ENCODE results near the gene CSTPP1. TPM values are rescaled to one million over a fixed set of nuclear protein-coding genes. Genes with fewer than 3 reads are reported as not detected.
A peak's percentile ranks its signal among the peaks of the same experiment; 100 is the strongest.

The CSTPP1 gene
- total RNA-seq, 1 donor from 2014 or later = 29.6 TPM

DNA sequence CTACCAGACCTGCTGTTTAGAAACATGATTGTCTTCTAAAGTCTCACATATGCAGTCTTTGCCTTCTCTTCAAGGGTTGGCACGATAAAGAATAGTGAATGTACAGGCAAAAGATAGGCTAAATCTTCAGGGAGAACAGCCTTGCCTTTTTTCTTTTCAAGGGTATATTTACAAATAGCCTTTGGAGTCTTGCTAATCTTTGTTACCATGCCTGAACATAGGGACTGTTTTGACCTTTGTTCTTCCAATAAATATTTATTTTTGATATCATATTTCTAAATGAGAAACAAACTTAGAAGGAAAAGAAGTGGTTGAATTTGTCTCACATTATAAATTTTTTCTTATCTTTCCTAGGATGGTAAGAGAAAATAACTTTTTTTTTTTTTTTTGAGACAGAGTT is 12.7 kb downstream of the CSTPP1 start:
- Histone ChIP-seq H3K4me2 (ENCODE audit: low read length) (no peak overlapping the region), H4K20me1 (ENCODE audit: insufficient read depth, low read length) (peaks cover 4% of the 10 kb centered on the region), H3K4me3 (ENCODE audit: insufficient read depth, low read depth, low read length) (no peak overlapping the region), H2AFZ (ENCODE audit: low read depth, low read length) (no peak overlapping the region), H3K36me3 (ENCODE audit: insufficient read depth, low read length) (no peaks in the 10 kb centered on the region), H3K9ac (ENCODE audit: low read length) (no peak overlapping the region), H3K27me3 (ENCODE audit: insufficient read depth, low read length) (no peaks in the 10 kb centered on the region), H3K4me1 (ENCODE audit: insufficient read depth, low read length) (peaks cover 24% of the 10 kb centered on the region), H3K79me2 (ENCODE audit: insufficient read depth, low read length) (no peaks in the 10 kb centered on the region), H3K9me3 (ENCODE audit: insufficient read depth, low read depth, low read length) (no peaks in the 10 kb centered on the region), H3K27ac (ENCODE audit: low read depth, low read length) (no peak overlapping the region)
- H3K27ac Mint-ChIP-seq (ENCODE audit: unreplicated experiment) = no peak overlapping the region
- H3K27me3 Mint-ChIP-seq (ENCODE audit: low read depth, unreplicated experiment) = no peaks in the 10 kb centered on the region
- H3K9me3 Mint-ChIP-seq (ENCODE audit: unreplicated experiment) = no peaks in the 10 kb centered on the region
- H3K36me3 Mint-ChIP-seq (ENCODE audit: low read depth, unreplicated experiment) = peaks cover 4% of the 10 kb centered on the region
- peaks cover 42% of the 10 kb centered on the region for H3K4me1 Mint-ChIP-seq (ENCODE audit: low read depth, unreplicated experiment)
- DNase-seq (ENCODE audit: low read depth) (no peak), FAIRE-seq (no peak)
- TF ChIP-seq, protein P1, sequence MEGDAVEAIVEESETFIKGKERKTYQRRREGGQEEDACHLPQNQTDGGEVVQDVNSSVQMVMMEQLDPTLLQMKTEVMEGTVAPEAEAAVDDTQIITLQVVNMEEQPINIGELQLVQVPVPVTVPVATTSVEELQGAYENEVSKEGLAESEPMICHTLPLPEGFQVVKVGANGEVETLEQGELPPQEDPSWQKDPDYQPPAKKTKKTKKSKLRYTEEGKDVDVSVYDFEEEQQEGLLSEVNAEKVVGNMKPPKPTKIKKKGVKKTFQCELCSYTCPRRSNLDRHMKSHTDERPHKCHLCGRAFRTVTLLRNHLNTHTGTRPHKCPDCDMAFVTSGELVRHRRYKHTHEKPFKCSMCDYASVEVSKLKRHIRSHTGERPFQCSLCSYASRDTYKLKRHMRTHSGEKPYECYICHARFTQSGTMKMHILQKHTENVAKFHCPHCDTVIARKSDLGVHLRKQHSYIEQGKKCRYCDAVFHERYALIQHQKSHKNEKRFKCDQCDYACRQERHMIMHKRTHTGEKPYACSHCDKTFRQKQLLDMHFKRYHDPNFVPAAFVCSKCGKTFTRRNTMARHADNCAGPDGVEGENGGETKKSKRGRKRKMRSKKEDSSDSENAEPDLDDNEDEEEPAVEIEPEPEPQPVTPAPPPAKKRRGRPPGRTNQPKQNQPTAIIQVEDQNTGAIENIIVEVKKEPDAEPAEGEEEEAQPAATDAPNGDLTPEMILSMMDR (IDR thresholded peaks at IDR 0.05; ENCODE audit: insufficient read depth, low read depth, low read length) = no peak
- no peak for TF ChIP-seq EZH2 (IDR thresholded peaks at IDR 0.05; ENCODE audit: insufficient read depth, low read length)
- no peak overlapping the region for H3K4me3 Mint-ChIP-seq (ENCODE audit: unreplicated experiment)

DNA sequence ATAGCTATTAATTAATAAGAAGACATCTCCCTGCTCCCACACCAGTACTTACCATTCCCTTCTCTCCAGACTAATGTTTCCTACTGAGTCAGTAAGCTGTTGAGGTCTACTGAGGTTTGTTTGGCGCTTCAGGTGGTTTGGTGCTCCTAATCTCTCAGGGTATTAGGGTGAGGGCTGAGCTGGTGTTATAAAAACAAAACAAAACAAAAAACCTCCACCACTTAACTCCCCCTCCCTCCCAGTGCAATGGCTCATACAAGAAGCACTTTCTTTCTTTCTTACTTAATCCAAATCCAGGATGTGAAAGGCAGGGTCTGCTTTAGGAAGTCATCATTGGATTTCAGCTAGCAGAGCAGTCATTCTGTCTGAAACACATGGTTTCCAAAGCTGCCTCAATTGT is 15.3 kb downstream of the CSTPP1 start:
- Histone ChIP-seq H3K79me2 (ENCODE audit: insufficient read depth, low read length) (no peaks in the 10 kb centered on the region), H2AFZ (ENCODE audit: low read depth, low read length) (no peak overlapping the region), H3K27me3 (ENCODE audit: insufficient read depth, low read length) (no peaks in the 10 kb centered on the region), H3K4me1 (ENCODE audit: insufficient read depth, low read length) (peaks cover 21% of the 10 kb centered on the region), H3K27ac (ENCODE audit: low read depth, low read length) (no peak overlapping the region), H3K36me3 (ENCODE audit: insufficient read depth, low read length) (no peaks in the 10 kb centered on the region), H3K9me3 (ENCODE audit: insufficient read depth, low read depth, low read length) (no peaks in the 10 kb centered on the region), H3K4me3 (ENCODE audit: insufficient read depth, low read depth, low read length) (no peak overlapping the region), H3K9ac (ENCODE audit: low read length) (no peak overlapping the region), H3K4me2 (ENCODE audit: low read length) (peak overlapping the region; percentile 28), H4K20me1 (ENCODE audit: insufficient read depth, low read length) (peaks cover 4% of the 10 kb centered on the region)
- H3K4me3 Mint-ChIP-seq (ENCODE audit: unreplicated experiment) = no peak overlapping the region
- FAIRE-seq (no peak), DNase-seq (ENCODE audit: low read depth) (peak; percentile 27)
- no peak overlapping the region for H3K27ac Mint-ChIP-seq (ENCODE audit: unreplicated experiment)
- peaks cover 39% of the 10 kb centered on the region for H3K4me1 Mint-ChIP-seq (ENCODE audit: low read depth, unreplicated experiment)
- TF ChIP-seq EZH2 (IDR thresholded peaks at IDR 0.05; ENCODE audit: insufficient read depth, low read length) = no peak
- TF ChIP-seq, protein P1 (IDR thresholded peaks at IDR 0.05; ENCODE audit: insufficient read depth, low read depth, low read length) = no peak
- no peaks in the 10 kb centered on the region for H3K27me3 Mint-ChIP-seq (ENCODE audit: low read depth, unreplicated experiment)
- H3K9me3 Mint-ChIP-seq (ENCODE audit: unreplicated experiment) = no peaks in the 10 kb centered on the region
- peaks cover 3% of the 10 kb centered on the region for H3K36me3 Mint-ChIP-seq (ENCODE audit: low read depth, unreplicated experiment)

DNA sequence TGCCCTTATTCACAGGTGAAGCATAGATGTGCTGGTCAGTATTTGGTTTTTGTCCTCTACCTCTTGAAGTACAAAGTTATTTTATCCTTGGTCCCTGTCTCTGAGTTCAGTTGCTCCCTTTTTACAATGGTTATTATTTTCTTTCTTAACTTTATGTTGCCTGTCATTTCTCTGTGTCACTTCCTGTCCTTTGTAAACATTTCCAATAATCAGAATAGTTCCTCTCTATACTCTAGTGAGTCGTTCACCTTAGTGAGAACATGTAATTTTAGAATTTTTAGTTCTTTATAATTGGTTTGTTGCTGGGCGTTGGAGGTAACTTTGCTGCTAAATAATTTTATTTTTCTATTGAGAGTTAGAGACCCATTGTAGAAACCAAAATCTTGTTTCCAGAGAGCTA is 16.0 kb downstream of the CSTPP1 start:
- H4K20me1 ChIP-seq (ENCODE audit: insufficient read depth, low read length) = peaks cover 4% of the 10 kb centered on the region
- H3K36me3 Mint-ChIP-seq (ENCODE audit: low read depth, unreplicated experiment) = peaks cover 3% of the 10 kb centered on the region
- no peak overlapping the region for H3K4me3 Mint-ChIP-seq (ENCODE audit: unreplicated experiment)
- no peak overlapping the region for H3K4me3 ChIP-seq (ENCODE audit: insufficient read depth, low read depth, low read length)
- H3K4me1 ChIP-seq (ENCODE audit: insufficient read depth, low read length) = peaks cover 14% of the 10 kb centered on the region
- H2AFZ ChIP-seq (ENCODE audit: low read depth, low read length) = no peak overlapping the region
- H3K27ac ChIP-seq (ENCODE audit: low read depth, low read length) = no peak overlapping the region
- H3K27me3 ChIP-seq (ENCODE audit: insufficient read depth, low read length) = no peaks in the 10 kb centered on the region
- H3K9me3 ChIP-seq (ENCODE audit: insufficient read depth, low read depth, low read length) = no peaks in the 10 kb centered on the region
- no peaks in the 10 kb centered on the region for H3K36me3 ChIP-seq (ENCODE audit: insufficient read depth, low read length)
- H3K9ac ChIP-seq (ENCODE audit: low read length) = no peak overlapping the region
- no peak overlapping the region for H3K4me2 ChIP-seq (ENCODE audit: low read length)
- H3K9me3 Mint-ChIP-seq (ENCODE audit: unreplicated experiment) = no peaks in the 10 kb centered on the region
- H3K79me2 ChIP-seq (ENCODE audit: insufficient read depth, low read length) = no peaks in the 10 kb centered on the region
- no peaks in the 10 kb centered on the region for H3K27me3 Mint-ChIP-seq (ENCODE audit: low read depth, unreplicated experiment)
- peaks cover 32% of the 10 kb centered on the region for H3K4me1 Mint-ChIP-seq (ENCODE audit: low read depth, unreplicated experiment)
- FAIRE-seq (no peak), DNase-seq (ENCODE audit: low read depth) (no peak)
- no peak for TF ChIP-seq EZH2 (IDR thresholded peaks at IDR 0.05; ENCODE audit: insufficient read depth, low read length)
- TF ChIP-seq, protein P1 (IDR thresholded peaks at IDR 0.05; ENCODE audit: insufficient read depth, low read depth, low read length) = no peak
- no peak overlapping the region for H3K27ac Mint-ChIP-seq (ENCODE audit: unreplicated experiment)
